Ecto neural progenitor cell (in vitro differentiated cells): ENCODE results near the gene GNPAT.

Experiments used
- DNase-seq: peaks from one replicate; pipeline ENCODE4 v3.0.0-alpha.2; 2018; ENCODE audit warnings: low spot score

Gene GNPAT

GRCh38 chr1:231242516-231243198, 1.6 kb downstream of the GNPAT start:
- DNase-seq = no peak

GRCh38 chr1:231248778-231249177, 7.8 kb downstream of the GNPAT start:
- DNase-seq = no peak

DNA sequence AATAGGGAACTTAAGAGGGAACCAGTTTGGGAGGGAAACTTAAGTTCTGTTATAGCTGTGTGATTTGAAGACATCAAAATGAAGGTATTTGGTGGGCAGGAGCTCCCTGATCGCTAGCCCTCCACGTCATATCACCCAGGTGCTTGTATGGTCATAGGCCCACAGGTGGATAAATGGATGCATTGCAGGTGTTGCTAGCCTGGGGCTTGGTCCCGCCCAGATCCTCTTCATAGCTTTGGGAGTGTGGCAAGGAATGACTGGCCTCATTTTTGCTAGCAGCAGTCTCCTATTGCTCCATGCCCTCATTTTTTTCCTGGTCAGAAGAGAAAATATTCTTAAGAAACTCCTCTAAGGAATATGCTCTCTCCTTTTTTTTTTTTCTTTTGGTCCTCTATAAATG, 11.3 kb downstream of the GNPAT start:
- no peak for DNase-seq

GRCh38 chr1:231260351-231260750, 19.3 kb downstream of the GNPAT start:
- DNase-seq = no peak

GRCh38 chr1:231264642-231265041, 23.6 kb downstream of the GNPAT start:
- no peak for DNase-seq

- DNase-seq = no peak
These were observed 24.4 kb downstream of the GNPAT start for GRCh38 chr1:231265379-231265778.

DNA sequence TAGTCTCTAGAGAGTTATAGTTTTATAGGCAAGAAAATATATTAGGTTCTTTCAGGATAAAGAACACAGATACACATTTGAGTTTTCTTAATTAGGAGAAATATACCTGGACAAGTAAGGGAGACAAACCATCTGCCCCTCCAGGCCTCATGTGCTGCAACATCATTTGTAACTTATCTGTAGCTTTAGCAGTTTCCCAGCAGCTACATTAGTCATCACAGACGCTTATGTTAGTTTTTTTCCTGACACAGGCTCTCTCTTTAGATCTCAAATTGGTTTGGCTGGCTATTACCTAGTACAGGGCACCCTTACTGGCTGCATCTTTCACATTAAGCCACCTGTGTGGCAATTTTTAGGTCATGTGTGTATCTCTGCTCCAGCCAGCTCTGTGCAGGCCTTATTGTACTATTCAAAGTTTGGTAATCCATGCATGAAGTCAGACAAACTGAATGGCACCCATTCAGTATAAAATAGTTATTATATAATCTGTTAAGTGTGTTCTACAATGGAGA, 25.9 kb downstream of the GNPAT start:
- no peak for DNase-seq

DNA sequence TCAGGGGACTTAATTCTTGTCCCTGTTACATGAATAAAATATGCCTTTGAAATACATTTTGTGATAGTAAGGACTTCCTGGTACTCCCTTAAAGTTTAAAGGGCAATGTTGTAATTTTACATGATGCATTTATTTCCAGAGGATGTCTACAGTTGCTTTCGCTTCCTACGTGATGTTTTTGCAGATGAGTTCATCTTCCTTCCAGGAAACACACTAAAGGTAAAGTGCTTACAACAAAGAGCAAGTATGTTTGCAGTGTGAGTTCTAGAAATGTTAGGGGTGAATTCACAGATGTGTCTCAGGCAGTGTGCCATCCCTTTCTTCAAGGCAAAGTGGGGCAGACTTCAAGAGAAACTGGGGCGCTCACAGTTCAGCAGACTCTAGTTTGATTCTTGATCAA, 31.2 kb downstream of the GNPAT start:
- no peak for DNase-seq

GRCh38 chr1:231272880-231273279, 31.9 kb downstream of the GNPAT start:
- no peak for DNase-seq

DNA sequence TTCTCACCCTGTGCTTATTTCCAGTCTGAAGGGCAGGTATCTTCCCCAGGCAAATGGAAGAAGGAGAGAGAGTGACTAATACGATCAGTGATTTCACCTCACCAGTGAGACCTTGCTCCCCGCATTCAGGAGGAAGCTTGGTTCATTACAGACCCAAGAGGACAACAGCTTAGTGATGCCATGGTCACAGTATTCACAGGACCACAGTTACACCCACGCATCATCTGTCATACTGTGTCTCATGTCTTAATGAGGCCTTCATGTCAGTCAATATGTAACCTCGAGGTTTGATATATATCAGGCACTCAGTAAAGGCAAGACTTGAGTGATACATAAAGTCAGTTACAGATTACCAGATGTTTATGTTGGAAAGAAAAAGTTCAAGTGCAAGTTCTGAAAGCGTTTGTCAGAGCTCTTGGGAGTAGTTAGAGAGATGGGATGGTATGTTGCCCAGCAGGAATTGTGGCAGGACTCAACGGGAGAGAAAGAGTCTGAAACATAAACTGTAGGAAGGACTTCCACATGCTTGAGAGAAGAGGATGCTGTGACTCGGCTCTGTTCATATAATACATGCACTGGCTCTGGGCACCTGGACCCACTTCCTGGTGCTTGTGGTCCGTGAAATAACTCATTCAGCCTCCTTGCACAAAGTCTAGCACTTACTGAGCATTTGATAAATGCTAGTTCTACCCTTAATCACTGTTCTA, 33.3 kb downstream of the GNPAT start:
- no peak for DNase-seq

- DNase-seq = no peak
These were observed 37.2 kb downstream of the GNPAT start for GRCh38 chr1:231278100-231278790.

DNA sequence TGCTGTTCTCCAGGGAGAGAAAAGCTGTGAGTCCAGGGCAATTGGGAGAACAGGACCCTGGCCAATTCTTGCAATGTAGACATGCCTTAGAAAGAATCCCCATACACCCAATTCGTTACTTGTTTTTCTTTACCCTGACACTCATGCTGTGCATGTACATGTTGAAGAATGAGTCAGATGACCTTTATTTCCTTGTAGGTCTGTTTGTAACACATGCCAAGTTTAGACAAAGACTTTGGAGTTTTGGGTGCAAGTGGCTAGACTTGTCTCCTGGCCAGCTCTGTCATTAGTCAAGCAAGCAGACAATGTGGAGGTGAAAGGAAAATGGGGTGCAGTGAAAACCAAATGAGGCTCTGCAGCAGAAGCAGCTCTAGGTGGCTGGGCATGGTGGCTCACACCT, 38.1 kb downstream of the GNPAT start:
- DNase-seq = no peak

DNA sequence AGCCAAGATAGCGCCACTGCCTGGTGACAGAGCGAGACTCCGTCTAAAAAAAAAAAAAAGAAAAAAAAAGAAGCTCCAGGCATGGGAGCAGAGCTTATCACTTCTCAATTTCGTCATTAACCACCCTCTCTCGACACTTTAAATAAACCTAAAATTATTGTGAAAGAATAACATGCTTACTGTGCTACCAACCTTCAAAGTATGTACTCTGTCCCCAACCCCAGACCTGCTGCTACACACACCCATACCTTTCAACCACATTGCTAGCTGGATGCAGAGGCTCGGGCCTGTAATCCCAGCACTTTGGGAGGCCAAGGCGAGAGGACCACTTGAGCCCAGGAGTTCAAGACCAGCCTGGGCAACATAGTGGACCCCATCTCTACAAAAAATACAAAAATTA, 38.7 kb downstream of the GNPAT start:
- DNase-seq = no peak

- no peak for DNase-seq
These were observed 43.4 kb downstream of the GNPAT start for GRCh38 chr1:231284441-231284840.

GRCh38 chr1:231286603-231287002, 45.6 kb downstream of the GNPAT start:
- no peak for DNase-seq

DNA sequence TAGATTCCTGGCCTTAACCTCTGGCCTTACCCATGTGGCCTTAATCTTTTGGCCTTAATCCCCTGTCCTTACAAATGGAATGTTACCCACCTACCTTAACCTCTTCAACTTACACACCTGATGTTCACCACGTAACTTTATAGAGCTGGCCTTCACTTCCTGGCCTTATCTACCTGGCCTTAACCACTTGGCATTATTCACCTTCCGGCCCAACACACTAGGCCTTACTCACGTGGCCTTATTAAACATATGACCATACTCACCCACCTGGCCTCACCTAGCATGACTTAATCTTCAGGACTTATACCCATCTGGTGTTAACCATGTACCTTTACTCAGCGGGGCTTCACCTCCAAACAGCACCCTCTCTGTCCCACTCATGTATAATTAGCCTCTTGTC, 54.9 kb downstream of the GNPAT start:
- no peak for DNase-seq

GRCh38 chr1:231301990-231302389, 61.0 kb downstream of the GNPAT start:
- no peak for DNase-seq

DNA sequence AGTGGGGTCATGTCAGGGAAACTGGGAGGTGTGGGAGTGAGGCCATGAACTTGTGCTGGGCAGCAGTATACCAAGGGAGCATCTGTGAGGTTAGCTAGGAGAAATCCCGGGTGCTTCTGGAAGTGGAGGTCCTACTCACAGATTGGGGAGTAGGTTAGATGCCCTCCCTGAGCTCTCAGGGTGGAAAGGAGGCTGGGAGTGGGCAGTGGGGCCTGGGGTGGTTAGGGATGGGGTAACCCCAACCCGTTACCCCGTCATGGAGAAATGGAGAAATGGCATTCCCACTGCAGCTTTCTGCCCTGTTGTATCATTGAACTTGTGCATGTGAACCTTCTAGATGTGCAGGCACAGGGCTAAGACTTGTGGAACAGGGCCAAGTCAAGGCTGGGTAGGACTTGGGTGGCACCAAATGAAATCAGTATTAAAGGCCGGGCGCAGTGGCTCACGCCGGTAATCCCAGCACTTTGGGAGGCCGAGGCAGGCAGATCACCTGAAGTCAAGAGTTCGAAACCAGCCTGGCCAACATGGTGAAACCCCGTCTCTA, 69.5 kb downstream of the GNPAT start:
- DNase-seq = peak; percentile 24

DNA sequence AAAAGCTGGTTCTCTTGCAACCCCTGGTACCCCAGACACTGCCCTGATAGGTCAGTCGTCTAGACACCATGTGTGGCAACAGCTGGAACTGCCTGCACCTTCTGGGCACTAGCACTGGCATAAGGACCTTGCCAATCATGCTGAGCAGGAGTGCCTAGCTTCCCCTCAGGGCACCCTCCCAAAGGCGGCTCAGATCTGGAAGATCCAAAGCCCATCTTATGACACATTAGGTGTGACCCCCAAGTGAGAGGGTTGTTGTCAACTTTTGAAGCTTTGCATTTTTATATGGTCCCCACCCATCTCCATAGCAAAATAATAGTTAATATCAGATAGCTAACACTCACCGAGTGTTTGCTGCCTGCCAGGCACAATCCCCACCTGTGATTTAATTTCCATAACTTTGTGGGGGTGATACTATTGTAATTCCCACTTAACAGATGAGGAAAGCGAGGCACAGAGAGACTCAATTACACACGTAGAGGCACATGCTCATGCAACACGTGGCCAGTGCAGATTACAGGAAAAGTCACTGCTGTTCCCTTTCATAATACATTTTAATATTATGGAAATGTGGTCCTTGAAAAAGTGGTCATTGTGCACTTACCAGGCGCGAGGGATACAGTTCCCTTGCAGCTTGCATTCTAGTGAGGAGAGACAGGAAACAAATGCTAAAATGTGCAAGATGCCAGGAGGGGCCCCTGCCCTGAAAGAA, 70.9 kb downstream of the GNPAT start:
- peak; percentile 15 for DNase-seq

GRCh38 chr1:231312432-231312788, 71.4 kb downstream of the GNPAT start:
- peak; percentile 17 for DNase-seq

- DNase-seq = peak; percentile 12
These were observed 72.6 kb downstream of the GNPAT start for GRCh38 chr1:231313661-231314060.

GRCh38 chr1:231315887-231316286, 74.9 kb downstream of the GNPAT start:
- peak; percentile 58 for DNase-seq
